ENCODE data around the gene CNNM2. TPM values are rescaled to one million over a fixed set of nuclear protein-coding genes. Genes with fewer than 3 reads are reported as not detected.
"Not testable (repeated sequence)": the region's sequence is repeated elsewhere in the genome, so short reads cannot be mapped to it uniquely, and the experiment has no call there.

Gene CNNM2
- polyA plus RNA-seq, 4 donors = 0.45 to 18.0 (median 2.2) TPM

DNA sequence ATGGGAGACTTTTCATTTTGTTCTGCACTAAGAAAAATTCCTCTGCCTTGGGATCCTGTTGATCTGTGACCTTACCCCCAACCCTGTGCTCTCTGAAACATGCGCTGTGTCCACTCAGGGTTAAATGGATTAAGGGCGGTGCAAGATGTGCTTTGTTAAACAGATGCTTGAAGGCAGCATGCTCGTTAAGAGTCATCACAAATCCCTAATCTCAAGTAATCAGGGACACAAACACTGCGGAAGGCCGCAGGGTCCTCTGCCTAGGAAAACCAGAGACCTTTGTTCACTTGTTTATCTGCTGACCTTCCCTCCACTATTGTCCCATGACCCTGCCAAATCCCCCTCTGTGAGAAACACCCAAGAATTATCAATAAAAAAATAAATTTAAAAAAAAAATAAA is 212.1 kb downstream of the CNNM2 start:
- H3K36me3 ChIP-seq (ENCODE audit: control insufficient read depth in 3 of 3, insufficient read depth in 2 of 3, low read depth in 1 of 3, low read length in 3 of 3) = peaks cover 2 to 22% (median 4%) of the 10 kb centered on the region in 3 donors
- H3K4me3 ChIP-seq (ENCODE audit: low read depth in 1 of 3, low read length in 3 of 3); DNase-seq; H3K27me3 ChIP-seq (ENCODE audit: control insufficient read depth in 3 of 3, insufficient read depth in 3 of 3, low read length in 3 of 3); H3K4me1 ChIP-seq (ENCODE audit: control insufficient read depth in 3 of 3, insufficient read depth in 2 of 3, low read depth in 1 of 3, low read length in 2 of 3); FAIRE-seq; H3K27ac ChIP-seq (ENCODE audit: low read depth in 1 of 3, low read length in 2 of 3); H3K9me3 ChIP-seq (ENCODE audit: control insufficient read depth in 2 of 2, insufficient read depth in 1 of 2, low read depth in 1 of 2, low read length in 1 of 2): not testable (repeated sequence)
- 85 to 94% (median 93%) methylated on average over 3 to 4 of the region's 5 CpGs for WGBS, 3 donors

DNA sequence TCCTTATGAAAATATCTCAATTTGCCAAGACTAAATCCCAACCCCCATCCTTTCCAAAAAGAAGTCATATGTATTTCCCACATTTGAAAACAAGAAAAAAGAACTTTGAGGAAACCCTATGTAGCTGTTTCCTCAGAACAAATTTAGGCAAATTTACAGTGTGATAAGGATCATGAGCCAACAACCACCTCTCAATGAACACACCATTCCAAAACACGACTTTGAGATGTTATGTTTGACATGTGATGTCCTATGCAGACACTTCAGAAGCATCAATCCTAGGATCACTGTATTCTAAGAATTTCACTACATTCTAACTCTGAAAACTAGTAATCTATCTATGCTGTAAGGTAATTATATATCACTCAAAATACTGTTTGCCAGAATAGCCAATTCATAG is 212.8 kb downstream of the CNNM2 start:
- 74 to 88% (median 84%) methylated on average over 1 of the region's 1 CpG for WGBS, 3 donors
- H3K36me3 ChIP-seq (ENCODE audit: control insufficient read depth in 3 of 3, insufficient read depth in 2 of 3, low read depth in 1 of 3, low read length in 3 of 3) = peaks cover 3 to 28% (median 4%) of the 10 kb centered on the region in 3 donors
- no peaks in the 10 kb centered on the region for H3K27me3 ChIP-seq (ENCODE audit: control insufficient read depth in 3 of 3, insufficient read depth in 3 of 3, low read length in 3 of 3)
- no peak for FAIRE-seq
- no peaks in the 10 kb centered on the region for H3K4me1 ChIP-seq (ENCODE audit: control insufficient read depth in 3 of 3, insufficient read depth in 2 of 3, low read depth in 1 of 3, low read length in 2 of 3)
- DNase-seq = no peak
- no peak overlapping the region for H3K4me3 ChIP-seq (ENCODE audit: low read depth in 1 of 3, low read length in 3 of 3)
- H3K9me3 ChIP-seq (ENCODE audit: control insufficient read depth in 2 of 2, insufficient read depth in 1 of 2, low read depth in 1 of 2, low read length in 1 of 2) = peaks cover 0 to 6% of the 10 kb centered on the region in 2 donors
- H3K27ac ChIP-seq (ENCODE audit: low read depth in 1 of 3, low read length in 2 of 3) = no peak overlapping the region

GRCh38 chr10:103135168-103135567 is 217.1 kb downstream of the CNNM2 start:
- not testable (repeated sequence) for H3K9me3 ChIP-seq (ENCODE audit: control insufficient read depth in 2 of 2, insufficient read depth in 1 of 2, low read depth in 1 of 2, low read length in 1 of 2); H3K4me3 ChIP-seq (ENCODE audit: low read depth in 1 of 3, low read length in 3 of 3); DNase-seq; H3K4me1 ChIP-seq (ENCODE audit: control insufficient read depth in 3 of 3, insufficient read depth in 2 of 3, low read depth in 1 of 3, low read length in 2 of 3); H3K27me3 ChIP-seq (ENCODE audit: control insufficient read depth in 3 of 3, insufficient read depth in 3 of 3, low read length in 3 of 3); FAIRE-seq; H3K27ac ChIP-seq (ENCODE audit: low read depth in 1 of 3, low read length in 2 of 3)
- peaks cover 5 to 38% (median 7%) of the 10 kb centered on the region in 3 donors for H3K36me3 ChIP-seq (ENCODE audit: control insufficient read depth in 3 of 3, insufficient read depth in 2 of 3, low read depth in 1 of 3, low read length in 3 of 3)
- 78 to 97% (median 93%) methylated on average over 3 of the region's 3 CpGs for WGBS, 3 donors

DNA sequence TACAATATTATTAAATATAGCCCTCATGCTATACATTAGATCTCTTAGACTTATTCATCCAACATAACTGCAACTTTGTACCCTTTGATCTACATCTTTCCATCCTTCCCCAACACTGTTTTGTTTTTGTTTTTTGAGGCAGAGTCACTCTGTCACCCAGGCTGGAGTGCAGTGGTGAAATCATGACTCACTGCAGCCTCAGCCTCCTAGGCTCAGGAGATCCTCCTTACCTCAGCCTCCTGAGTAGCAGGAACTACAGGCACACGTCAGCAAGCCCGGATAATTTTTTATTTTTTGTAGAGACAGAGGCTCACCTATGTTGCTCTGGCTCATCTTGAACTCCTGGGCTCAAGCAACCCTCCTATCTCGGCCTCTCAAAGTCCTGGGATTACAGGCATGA is 221.7 kb downstream of the CNNM2 start:
- no peak overlapping the region for H3K4me3 ChIP-seq (ENCODE audit: low read depth in 1 of 3, low read length in 3 of 3)
- H3K36me3 ChIP-seq (ENCODE audit: control insufficient read depth in 3 of 3, insufficient read depth in 2 of 3, low read depth in 1 of 3, low read length in 3 of 3) = peaks cover 3 to 29% (median 5%) of the 10 kb centered on the region in 3 donors
- FAIRE-seq (no peak), DNase-seq (no peak)
- no peak overlapping the region for H3K27ac ChIP-seq (ENCODE audit: low read depth in 1 of 3, low read length in 2 of 3)
- peaks cover 0 to 3% of the 10 kb centered on the region in 2 donors for H3K9me3 ChIP-seq (ENCODE audit: control insufficient read depth in 2 of 2, insufficient read depth in 1 of 2, low read depth in 1 of 2, low read length in 1 of 2)
- no peaks in the 10 kb centered on the region for H3K27me3 ChIP-seq (ENCODE audit: control insufficient read depth in 3 of 3, insufficient read depth in 3 of 3, low read length in 3 of 3)
- 94 to 95% (median 95%) methylated on average over 3 of the region's 3 CpGs for WGBS, 3 donors
- H3K4me1 ChIP-seq (ENCODE audit: control insufficient read depth in 3 of 3, insufficient read depth in 2 of 3, low read depth in 1 of 3, low read length in 2 of 3) = no peaks in the 10 kb centered on the region

Other genes with a start within 250 kb of the CNNM2 start
- 1 to 10 TPM; 3.4 to 8.3 (median 5.6) TPM for gene ARL3, start 203.9 kb upstream of the CNNM2 start, polyA plus RNA-seq
- gene SFXN2, start 203.7 kb upstream of the CNNM2 start, polyA plus RNA-seq = 10 to 100 TPM in 2 of 4 donors, 1 to 10 TPM in 2; 2.0 to 31.2 (median 10.9) TPM
- 10 to 100 TPM; 15.2 to 38.8 (median 23.3) TPM for gene WBP1L, start 174.3 kb upstream of the CNNM2 start, polyA plus RNA-seq
- gene CYP17A1, start 80.9 kb upstream of the CNNM2 start, polyA plus RNA-seq = 10 to 100 TPM in 1 of 4 donors, 1 to 10 TPM in 2, under 1 TPM in 1; 0.10 to 13.4 (median 2.6) TPM
- 10 to 100 TPM; 38.9 to 55.0 (median 44.7) TPM for gene BORCS7, start 64.0 kb upstream of the CNNM2 start, polyA plus RNA-seq
- gene AS3MT, start 48.8 kb upstream of the CNNM2 start, polyA plus RNA-seq = 10 to 100 TPM in 1 of 4 donors, 1 to 10 TPM in 3; 1.6 to 18.6 (median 3.7) TPM

Data from small intestine (tissue), 7 donors.